GM19025 (cell line): Measurements from ENCODE around the gene CTNNA2.

Source experiments
- ATAC-seq: cut with Tn5 transposase; IDR thresholded peaks from one replicate; pipeline ENCODE4 v1.9.1; 2021; ENCODE audit warnings: mild to moderate bottlenecking, low read depth, moderate library complexity; ENCODE audit not compliant: unreplicated experiment

The CTNNA2 gene

DNA sequence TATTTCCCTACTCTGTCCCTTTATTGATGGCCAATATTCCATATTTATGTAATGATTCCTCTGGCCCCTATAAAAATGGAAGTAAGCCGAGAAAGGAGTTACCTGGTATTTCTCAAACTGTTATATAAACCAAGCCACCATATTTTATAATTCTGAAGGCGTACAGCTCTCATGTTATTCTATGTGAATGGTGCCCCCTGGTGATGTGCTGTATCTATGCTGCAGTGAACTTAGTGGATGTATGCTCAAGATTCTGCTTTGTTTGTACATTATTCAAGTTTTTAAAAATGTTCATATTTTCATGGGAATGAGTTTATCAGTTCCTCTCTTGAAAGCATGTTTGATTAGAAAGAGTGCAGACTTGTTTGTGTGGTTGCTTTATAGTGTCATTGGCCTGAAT, 986.2 kb downstream of the CTNNA2 start:
- no peak for ATAC-seq

DNA sequence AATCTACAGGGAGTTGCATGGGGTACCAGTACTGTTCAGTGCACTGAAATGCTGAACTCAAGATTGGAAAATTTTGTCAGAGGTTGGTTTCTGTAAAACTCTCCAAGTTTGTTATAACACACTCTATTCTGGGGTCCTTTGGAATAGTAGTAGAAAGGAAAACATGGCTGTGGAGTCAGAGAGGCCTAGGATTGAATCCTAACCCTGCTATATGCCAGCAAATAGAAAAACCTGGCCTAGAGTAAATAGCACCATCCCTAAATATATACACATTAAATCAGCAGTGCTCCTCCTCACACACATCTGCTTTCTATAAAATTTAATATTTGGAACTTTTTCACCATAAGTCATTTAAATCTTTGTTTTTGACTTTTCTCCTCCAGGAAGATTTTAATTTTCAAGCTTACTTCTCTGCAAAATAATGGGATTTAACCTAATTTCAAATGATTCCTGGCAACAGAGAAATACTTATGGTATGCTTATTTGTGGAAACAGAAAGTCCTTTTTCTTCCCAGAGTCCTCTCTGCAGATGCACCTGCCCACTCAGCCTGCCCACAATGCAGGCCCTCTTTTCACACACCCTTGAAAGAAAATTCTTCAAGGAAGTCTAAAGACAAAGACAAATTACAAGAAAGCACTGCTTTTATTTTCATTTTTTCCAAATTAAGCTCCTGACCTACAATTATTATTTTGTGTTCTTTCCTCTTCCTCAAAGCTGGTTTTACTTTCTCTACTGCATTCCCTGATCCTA, 989.2 kb downstream of the CTNNA2 start:
- ATAC-seq: no peak

DNA sequence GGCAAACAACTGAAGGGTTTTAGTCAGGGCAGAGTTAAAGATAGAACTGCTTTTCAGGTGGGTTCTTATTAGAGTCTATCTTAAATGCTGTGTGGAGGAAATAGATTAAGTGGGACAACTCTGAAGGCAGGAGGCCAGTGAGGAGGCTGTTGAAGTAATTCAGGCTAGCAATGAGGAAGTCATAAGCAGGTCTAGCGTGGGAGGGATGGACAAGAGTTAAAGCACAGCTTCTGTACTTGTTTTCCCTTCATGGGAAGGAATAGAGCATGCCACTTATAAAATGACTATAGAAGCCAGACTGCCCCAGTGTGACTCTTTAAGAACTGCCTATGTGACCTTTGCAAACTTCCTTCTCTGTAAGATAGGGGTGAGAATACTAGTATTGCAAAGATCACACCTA, 993.7 kb downstream of the CTNNA2 start:
- no peak for ATAC-seq

DNA sequence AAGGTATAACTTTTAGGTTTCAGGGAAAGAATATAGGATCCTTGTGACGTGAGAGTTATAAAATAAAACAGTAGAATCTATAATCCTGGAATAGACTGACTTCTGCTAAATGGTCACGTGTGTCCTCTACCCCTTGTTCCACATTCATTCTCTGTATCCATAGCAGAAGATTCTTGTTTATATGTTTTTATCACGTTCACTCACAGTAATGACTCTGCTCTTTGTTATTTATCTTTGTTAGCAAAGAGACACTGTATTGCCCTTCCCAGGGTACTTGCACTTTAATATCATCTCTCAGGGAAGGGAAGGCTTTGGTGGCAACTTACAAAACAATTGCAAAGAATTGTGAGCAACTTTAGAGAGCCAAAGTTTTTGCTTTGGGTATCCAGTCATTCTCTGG, 997.9 kb downstream of the CTNNA2 start:
- no peak for ATAC-seq

DNA sequence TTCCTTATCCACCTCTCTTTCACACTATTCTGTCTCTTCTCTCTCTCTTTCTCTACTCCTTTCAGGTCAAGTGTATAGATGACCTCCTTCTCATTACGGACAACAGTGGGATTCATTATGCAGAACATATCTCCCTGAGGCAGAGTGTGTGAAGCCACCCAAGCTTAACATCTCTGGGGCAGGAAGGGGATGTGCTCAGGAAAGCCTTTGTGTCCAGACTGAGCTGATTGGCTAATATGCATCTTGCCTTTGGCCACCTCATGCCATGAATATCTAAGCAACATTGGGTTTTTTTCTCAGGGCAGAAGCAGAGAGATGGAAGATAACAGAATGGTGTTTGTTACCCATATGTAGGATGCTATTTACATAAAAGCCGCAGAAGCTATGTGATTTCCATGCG, 1003.1 kb downstream of the CTNNA2 start:
- no peak for ATAC-seq

- ATAC-seq: no peak
These were observed 1004.5 kb downstream of the CTNNA2 start for GRCh38 chr2:80517316-80517715.

GRCh38 chr2:80519121-80519643, 1006.3 kb downstream of the CTNNA2 start:
- no peak for ATAC-seq

- no peak for ATAC-seq
These were observed 1006.9 kb downstream of the CTNNA2 start for GRCh38 chr2:80519699-80520291.

GRCh38 chr2:80525152-80525551, 1012.3 kb downstream of the CTNNA2 start:
- peak; percentile 76 for ATAC-seq

- peak; percentile 31 for ATAC-seq
These were observed 1014.3 kb downstream of the CTNNA2 start for GRCh38 chr2:80527119-80527518.

- ATAC-seq: no peak
These were observed 1016.8 kb downstream of the CTNNA2 start for GRCh38 chr2:80529466-80530165.

GRCh38 chr2:80530442-80531064, 1017.7 kb downstream of the CTNNA2 start:
- ATAC-seq: peak; percentile 64

DNA sequence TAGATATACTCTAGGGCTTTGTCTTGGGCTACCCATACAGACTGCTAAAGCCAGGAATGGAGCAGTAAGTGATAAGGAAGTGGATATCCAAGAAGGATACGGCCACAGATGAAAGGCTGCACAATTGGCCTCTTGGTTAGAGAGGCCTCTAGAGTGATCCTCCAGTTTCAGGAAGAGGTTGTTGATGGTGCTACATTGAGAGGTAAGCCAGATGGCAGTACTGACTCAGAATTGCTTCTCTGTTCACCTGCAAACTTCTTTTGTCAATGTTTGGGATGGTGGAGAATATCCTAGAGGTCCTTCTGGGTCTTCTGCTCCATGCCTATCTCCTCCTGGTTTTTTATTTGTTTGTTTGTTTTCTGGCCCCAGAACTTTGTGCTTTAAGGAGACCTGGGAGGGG, 1018.5 kb downstream of the CTNNA2 start:
- ATAC-seq: no peak

DNA sequence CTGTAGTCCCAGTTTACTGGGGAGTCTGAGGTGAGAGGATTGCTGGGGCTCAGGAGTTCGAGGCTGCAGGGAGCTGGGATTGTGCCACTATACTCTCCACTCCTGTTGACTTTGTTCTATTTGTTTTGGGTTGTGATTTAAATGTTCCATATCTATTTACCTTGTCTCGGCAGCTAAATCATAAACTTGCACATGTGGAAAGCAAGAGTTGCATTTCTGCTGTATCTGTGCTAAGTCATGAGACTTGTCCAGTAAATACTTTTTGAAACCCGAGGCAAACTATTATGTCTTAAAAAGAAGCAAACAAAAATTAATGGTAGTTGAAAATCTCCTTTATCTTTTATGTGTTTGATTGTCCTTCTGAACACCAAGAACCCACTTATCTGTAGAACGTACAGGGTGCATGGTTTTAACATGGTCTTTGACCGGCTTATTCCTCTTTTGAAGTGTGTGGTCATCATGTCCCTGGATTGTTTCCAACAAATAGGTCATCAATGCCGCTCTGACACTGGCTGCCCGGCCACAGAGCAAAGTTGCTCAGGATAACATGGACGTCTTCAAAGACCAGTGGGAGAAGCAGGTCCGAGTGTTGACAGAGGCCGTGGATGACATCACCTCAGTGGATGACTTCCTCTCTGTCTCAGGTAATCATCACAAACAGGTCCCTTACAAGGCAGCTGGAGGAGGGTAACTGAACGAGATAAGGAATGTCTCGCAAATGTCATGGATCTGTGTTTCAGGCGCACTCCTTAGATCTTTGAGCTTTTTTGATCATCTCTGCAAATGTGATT, 1032.8 kb downstream of the CTNNA2 start:
- no peak for ATAC-seq

GRCh38 chr2:80546766-80547165, 1033.9 kb downstream of the CTNNA2 start:
- no peak for ATAC-seq

- no peak for ATAC-seq
These were observed 1034.5 kb downstream of the CTNNA2 start for GRCh38 chr2:80547344-80547743.

DNA sequence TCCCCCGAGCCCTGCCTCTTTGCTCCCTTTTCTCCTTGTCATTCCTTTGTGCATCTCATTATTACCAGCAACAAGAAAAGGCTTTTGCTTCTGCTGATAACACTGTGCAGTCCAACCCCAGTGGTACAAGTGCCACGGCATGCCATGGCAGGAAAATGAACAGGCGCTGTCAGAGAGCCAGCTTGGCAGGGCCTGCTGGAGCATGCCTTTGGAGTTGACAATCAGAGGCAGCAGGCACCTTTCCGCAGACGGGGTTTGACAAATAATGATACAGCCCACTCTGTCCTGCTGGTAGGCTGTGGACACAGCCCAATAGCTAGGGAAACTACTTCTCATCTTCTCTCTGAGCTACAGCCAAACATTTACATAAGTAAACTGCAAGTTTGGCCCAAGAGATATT, 1035.6 kb downstream of the CTNNA2 start:
- no peak for ATAC-seq

DNA sequence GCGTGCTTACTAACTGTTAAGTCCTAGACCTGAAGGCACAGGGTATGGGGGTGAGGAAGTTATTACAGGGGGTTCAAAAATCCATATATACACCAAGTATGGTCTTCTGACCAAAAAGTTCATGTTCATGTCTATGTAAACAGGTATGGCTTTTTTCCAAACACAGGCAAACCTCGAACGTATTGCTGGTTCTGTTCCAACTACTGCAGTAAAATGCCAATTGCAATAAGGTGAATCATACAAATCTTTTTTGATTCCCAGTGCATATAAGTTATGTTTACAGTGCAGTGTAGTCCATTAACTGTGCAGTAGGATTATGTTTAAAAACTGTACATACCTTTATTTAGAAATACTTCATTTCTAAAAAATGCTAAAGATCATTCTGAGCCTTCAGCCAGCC, 1037.0 kb downstream of the CTNNA2 start:
- ATAC-seq: no peak

DNA sequence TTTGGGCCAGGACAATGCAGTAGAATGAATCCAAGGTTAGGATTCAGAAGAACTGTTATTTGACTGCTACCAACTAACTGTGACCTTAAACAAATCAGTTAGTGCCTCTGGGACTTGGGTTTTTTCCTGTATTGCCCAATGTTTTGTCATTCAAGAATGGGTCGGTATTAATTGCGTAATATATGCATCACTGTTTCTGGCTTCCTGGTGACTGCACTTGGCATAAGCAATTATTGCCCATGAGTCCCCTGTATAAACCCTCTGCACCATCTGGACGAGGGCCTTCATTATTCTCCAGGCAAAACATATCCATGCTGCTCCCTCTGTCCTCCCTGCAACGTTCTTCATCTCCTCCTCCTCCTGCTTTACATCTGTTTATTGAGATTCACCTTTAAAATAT, 1047.5 kb downstream of the CTNNA2 start:
- no peak for ATAC-seq

DNA sequence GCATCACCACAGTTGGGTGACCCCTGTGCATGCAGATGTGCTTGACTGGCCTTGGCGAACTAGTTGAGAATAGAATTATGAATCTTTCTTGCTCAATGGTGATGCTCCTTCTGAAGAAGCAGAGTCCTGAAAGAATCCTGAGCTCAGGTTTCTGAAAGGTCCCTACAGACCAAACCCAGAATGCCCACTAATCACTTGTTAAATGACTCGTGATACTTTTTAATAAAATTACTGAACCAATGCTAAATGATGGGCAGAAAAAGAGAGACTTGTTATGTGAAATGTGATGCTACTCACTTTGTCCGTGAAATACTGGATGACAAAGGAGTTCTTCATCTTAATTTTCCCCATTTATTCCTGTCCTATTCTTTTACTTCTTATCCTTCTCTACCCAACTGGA, 1055.2 kb downstream of the CTNNA2 start:
- no peak for ATAC-seq
